Measurements from ENCODE around the gene LARGE1. TPM values are rescaled to one million over a fixed set of nuclear protein-coding genes. Genes with fewer than 3 reads are reported as not detected.

Gene LARGE1
- total RNA-seq, 1 experiment from 2014 or later: 5.2 TPM

GRCh38 chr22:33688903-33689302 is 231.4 kb downstream of the LARGE1 start:
- Mint-ChIP-seq H3K4me1 (ENCODE audit: insufficient read depth, unreplicated experiment) (no peaks in the 10 kb centered on the region), H3K27me3 (ENCODE audit: insufficient read depth, unreplicated experiment) (no peaks in the 10 kb centered on the region), H3K36me3 (ENCODE audit: insufficient read depth, unreplicated experiment) (no peaks in the 10 kb centered on the region), H3K4me3 (ENCODE audit: unreplicated experiment) (no peak overlapping the region), H3K27ac (ENCODE audit: low read depth, unreplicated experiment) (no peak overlapping the region), H3K9me3 (ENCODE audit: unreplicated experiment) (no peaks in the 10 kb centered on the region)
- CTCF ChIA-PET: no interaction called here
- POLR2A ChIA-PET: interaction anchor here (0.6 kb wide), 1 partner anchor 1997 kb away, joined by 3 read pairs; no protein-coding TSS in a partner anchor
- TF ChIP-seq CTCF (IDR thresholded peaks at IDR 0.05; ENCODE audit: unreplicated experiment): no peak
- BruUV-seq (replicated peaks): no TSS peak
- intact Hi-C loops (cut with micrococcal nuclease): no loop called here
- DNase-seq (ENCODE audit: unreplicated experiment): no peak

- CTCF ChIA-PET: interaction anchor here (0.9 kb wide), 1 partner anchor 195 kb away, joined by 3 read pairs; no protein-coding TSS in a partner anchor
- Mint-ChIP-seq H3K27me3 (ENCODE audit: insufficient read depth, unreplicated experiment) (no peaks in the 10 kb centered on the region), H3K27ac (ENCODE audit: low read depth, unreplicated experiment) (no peak overlapping the region), H3K36me3 (ENCODE audit: insufficient read depth, unreplicated experiment) (no peaks in the 10 kb centered on the region), H3K9me3 (ENCODE audit: unreplicated experiment) (peaks cover 11% of the 10 kb centered on the region), H3K4me3 (ENCODE audit: unreplicated experiment) (no peak overlapping the region), H3K4me1 (ENCODE audit: insufficient read depth, unreplicated experiment) (no peaks in the 10 kb centered on the region)
- intact Hi-C loops (cut with micrococcal nuclease): no loop called here
- no peak for DNase-seq (ENCODE audit: unreplicated experiment)
- BruUV-seq (replicated peaks): no TSS peak
- POLR2A ChIA-PET: interaction anchor here (0.7 kb wide), 1 partner anchor 23 kb away, joined by 3 read pairs; no protein-coding TSS in a partner anchor
- TF ChIP-seq CTCF (IDR thresholded peaks at IDR 0.05; ENCODE audit: unreplicated experiment): no peak
Observed at GRCh38 chr22:33687464-33687863, 232.8 kb downstream of the LARGE1 start.

- TF ChIP-seq CTCF (IDR thresholded peaks at IDR 0.05; ENCODE audit: unreplicated experiment): no peak
- BruUV-seq (replicated peaks): no TSS peak
- no peaks in the 10 kb centered on the region for H3K4me1 Mint-ChIP-seq (ENCODE audit: insufficient read depth, unreplicated experiment)
- no peaks in the 10 kb centered on the region for H3K36me3 Mint-ChIP-seq (ENCODE audit: insufficient read depth, unreplicated experiment)
- no peak for DNase-seq (ENCODE audit: unreplicated experiment)
- intact Hi-C loops (cut with micrococcal nuclease): no loop called here
- ChIA-PET POLR2A (no interaction called here), CTCF (interaction anchor here (0.6 kb wide), 1 partner anchor 16 kb away, joined by 3 read pairs; no protein-coding TSS in a partner anchor)
- no peak overlapping the region for H3K4me3 Mint-ChIP-seq (ENCODE audit: unreplicated experiment)
- H3K9me3 Mint-ChIP-seq (ENCODE audit: unreplicated experiment): peaks cover 16% of the 10 kb centered on the region
- no peaks in the 10 kb centered on the region for H3K27me3 Mint-ChIP-seq (ENCODE audit: insufficient read depth, unreplicated experiment)
- H3K27ac Mint-ChIP-seq (ENCODE audit: low read depth, unreplicated experiment): no peak overlapping the region
Observed at GRCh38 chr22:33684087-33684486, 236.2 kb downstream of the LARGE1 start.

- Mint-ChIP-seq H3K27ac (ENCODE audit: low read depth, unreplicated experiment) (no peak overlapping the region), H3K4me3 (ENCODE audit: unreplicated experiment) (no peak overlapping the region), H3K27me3 (ENCODE audit: insufficient read depth, unreplicated experiment) (no peaks in the 10 kb centered on the region), H3K9me3 (ENCODE audit: unreplicated experiment) (peaks cover 16% of the 10 kb centered on the region), H3K4me1 (ENCODE audit: insufficient read depth, unreplicated experiment) (no peaks in the 10 kb centered on the region), H3K36me3 (ENCODE audit: insufficient read depth, unreplicated experiment) (no peaks in the 10 kb centered on the region)
- BruUV-seq (replicated peaks): no TSS peak
- intact Hi-C loops (cut with micrococcal nuclease): no loop called here
- no peak for TF ChIP-seq CTCF (IDR thresholded peaks at IDR 0.05; ENCODE audit: unreplicated experiment)
- CTCF ChIA-PET: no interaction called here
- no peak for DNase-seq (ENCODE audit: unreplicated experiment)
- POLR2A ChIA-PET: no interaction called here
Observed at GRCh38 chr22:33682927-33683326, 237.3 kb downstream of the LARGE1 start.

Data from MCF 10A (cell line).